H1 (cell line): Measurements from ENCODE around the gene PGGHG.

Source experiments
- EGR1 ChIP-seq: IDR thresholded peaks from 2 replicates; pipeline ENCODE4 v1.6.1; 2011; ENCODE audit warnings: low read depth, low read length, borderline replicate concordance
- SIX5 ChIP-seq: IDR thresholded peaks from 2 replicates; pipeline ENCODE4 v1.6.1; 2011; ENCODE audit warnings: mild to moderate bottlenecking, low read depth, low read length

DNA sequence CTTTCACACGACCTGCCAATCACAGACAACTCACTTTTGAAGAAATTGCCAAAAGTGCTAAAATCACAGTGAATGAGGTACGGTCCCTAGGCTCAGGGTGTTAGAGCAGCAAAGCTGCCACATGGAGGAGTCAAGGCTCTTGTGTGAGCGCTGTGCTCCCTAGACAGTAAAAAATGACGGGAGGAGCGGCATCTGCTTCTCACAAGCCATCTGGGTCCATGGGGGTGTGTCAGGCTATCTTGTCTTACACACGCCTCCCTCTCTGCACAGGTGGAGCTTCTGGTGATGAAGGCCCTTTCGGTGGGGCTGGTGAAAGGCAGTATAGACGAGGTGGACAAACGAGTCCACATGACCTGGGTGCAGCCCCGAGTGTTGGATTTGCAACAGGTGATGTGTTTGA is 37.4 kb upstream of the PGGHG start:
- TF ChIP-seq SIX5 (no peak), EGR1 (no peak)
